GM12864 (cell line): ENCODE results near the gene POLA1.

ENCODE experiments used
- DNase-seq: peaks from one replicate; pipeline ENCODE4 v3.0.0-alpha.2; 2011; ENCODE audit warnings: low read depth
- H3K4me3 ChIP-seq: 2 replicates; pipeline ENCODE4 v1.5.1; 2011; ENCODE audit warnings: mild to moderate bottlenecking, low read depth, low read length, control low read depth
- CTCF ChIP-seq: IDR thresholded peaks from 2 replicates; pipeline ENCODE4 v1.5.1; 2011; ENCODE audit warnings: low read depth, mild to moderate bottlenecking, moderate library complexity, low read length, control low read depth, inconsistent platforms; ENCODE audit errors: missing control alignments

POLA1 gene

GRCh38 chrX:24927372-24927771 is 233.7 kb downstream of the POLA1 start:
- H3K4me3 ChIP-seq = no peak overlapping the region
- TF ChIP-seq CTCF = no peak
- DNase-seq = no peak

DNA sequence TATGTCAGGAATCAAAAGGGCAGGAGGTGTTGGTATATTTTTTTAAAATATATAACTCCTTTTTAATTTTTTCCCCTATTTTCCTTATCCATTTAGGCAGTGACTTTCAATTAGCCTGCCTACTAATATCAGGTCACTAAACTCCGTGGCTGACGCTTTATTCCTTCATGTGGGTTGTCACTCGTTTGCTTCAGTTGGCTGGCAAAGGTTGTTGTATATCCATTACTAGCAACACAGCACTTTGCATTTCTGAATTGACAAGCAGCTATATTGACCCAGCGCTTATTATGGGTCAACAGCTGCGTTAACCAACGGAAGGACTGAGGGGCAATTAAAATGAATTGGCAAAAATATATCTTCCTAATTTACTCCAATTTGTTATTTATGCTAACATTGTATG is 234.4 kb downstream of the POLA1 start:
- H3K4me3 ChIP-seq = no peak overlapping the region
- DNase-seq = no peak
- TF ChIP-seq CTCF = no peak

GRCh38 chrX:24934279-24934678 is 240.6 kb downstream of the POLA1 start:
- no peak overlapping the region for H3K4me3 ChIP-seq
- TF ChIP-seq CTCF = no peak
- no peak for DNase-seq

DNA sequence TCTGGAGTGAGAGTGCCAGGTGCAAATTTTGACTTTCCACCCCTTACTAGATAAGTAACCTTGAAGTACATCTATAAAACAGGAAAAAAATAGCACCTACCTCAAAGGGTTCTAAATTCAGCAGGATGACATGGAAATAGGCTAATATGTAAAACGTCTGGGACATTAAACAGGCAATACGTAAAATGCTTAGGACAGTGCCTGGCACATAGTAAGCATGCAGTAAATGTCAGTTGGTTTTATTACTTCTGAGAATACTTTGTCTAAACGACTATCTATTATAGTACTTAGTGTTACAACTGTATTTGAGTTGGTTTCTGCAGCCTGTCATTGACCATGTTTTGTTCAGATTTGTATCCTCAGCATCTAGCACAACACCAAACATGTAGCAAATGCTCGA is 251.3 kb downstream of the POLA1 start:
- no peak overlapping the region for H3K4me3 ChIP-seq
- no peak for DNase-seq
- no peak for TF ChIP-seq CTCF

DNA sequence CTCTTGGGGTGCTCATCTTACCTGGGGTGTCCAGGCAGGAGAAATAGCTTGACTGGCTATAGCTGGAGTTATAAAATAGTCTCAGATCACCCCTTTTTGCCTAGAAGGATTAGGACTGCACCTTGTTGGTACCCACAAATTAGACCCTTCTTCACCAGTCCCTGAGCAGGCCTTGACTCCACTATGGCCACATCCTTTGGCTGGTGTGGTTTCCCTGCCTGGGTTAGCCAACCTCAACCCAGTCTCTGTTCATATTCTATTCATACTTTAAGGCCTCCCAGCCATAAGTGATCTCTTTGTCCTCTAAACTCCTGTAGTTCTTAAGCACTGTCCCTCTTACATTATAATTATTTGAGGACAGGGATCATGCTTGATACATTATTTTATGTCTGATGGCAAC is 252.7 kb downstream of the POLA1 start:
- H3K4me3 ChIP-seq = no peak overlapping the region
- DNase-seq = no peak
- no peak for TF ChIP-seq CTCF

DNA sequence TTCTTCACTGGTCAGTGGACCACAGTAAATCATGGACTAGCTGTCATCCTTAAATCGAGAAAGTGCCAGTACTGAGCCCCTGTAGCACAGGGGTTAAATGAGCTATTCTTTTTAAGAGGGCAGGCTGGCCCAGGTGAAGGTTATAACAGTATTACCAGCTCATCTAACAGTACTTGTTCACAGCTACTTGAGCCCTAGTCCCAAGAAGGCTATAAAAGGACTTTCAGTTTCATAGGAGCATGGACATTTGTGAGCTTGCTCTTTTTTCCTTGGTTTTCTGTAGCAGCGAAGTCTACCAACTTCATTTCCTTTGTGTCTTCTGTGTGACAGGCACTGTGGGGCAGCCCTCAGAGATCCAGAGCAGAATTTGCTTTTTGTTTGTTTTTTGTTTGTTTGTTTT is 261.0 kb downstream of the POLA1 start:
- no peak for DNase-seq
- TF ChIP-seq CTCF = no peak
- H3K4me3 ChIP-seq = no peak overlapping the region

GRCh38 chrX:24955372-24955930 is 261.7 kb downstream of the POLA1 start:
- H3K4me3 ChIP-seq = no peak overlapping the region
- TF ChIP-seq CTCF = no peak
- DNase-seq = no peak
